Hippocampal formation (tissue), 2 donors: ENCODE data around the gene C1QTNF1.
"Not testable (repeated sequence)": the region's sequence is repeated elsewhere in the genome, so short reads cannot be mapped to it uniquely, and the experiment has no call there.

Experiments used
- DNase-seq, 2 donors: peaks; one replicate each; lab custom pipeline; 2025; lab: John Stamatoyannopoulos, UW

Gene C1QTNF1

DNA sequence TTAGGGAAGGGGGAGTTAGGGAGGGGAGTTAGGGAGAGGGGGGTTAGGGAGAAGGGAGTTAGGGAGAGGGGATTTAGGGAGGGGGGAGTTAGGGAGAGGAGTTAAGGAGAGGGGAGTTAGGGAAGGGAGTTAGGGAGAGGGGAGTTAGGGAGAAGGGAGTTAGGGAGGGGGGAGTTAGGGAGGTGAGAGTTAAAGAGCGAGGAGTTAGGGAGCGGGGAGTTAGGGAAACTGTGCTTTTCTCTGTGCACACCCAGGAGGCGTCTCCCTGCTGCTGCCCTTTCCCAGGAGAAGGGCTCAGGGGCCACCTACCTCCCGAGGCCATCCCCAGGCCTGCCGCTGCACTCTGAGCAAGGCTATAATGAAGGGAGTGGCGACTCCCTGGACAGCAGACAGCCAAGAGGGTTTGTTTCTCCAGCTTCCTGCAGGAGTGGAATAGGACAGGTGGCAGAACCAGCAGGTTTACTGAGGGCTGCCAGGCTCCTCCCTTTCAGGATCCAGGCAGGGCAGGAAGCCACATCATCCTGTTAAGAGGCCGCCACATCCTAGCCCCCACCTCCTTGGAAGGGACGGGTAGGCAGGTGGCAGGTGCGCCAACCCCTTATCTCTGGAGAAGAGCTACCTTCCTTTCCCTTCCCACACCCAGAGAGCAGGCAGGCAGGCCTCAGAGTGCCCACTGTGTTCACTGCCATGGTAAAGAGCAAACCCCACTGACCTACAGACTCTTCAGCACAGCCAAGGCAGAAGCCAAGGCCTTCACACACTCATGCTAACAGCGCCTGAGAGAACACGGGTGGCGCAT is 18.7 kb upstream of the C1QTNF1 start:
- no peak for DNase-seq

DNA sequence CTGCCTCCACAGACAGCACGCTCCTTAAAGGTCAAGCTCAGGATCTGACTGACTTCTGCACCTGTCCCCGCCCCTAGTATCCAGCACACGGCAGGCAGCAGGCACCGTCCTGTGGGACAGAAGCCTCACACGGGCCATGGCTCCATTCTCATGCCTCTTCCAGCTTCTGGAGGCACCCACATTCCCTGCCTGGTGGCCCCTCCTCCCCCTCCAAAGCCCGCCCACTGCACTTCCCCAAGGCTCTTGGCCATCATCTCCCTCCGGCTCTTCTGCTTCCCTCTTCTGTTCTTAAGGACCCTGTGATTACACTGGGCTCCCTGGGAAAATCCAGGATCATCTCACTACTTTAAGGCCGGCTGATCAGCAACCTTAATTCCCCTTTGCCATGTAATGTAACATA is 17.9 kb upstream of the C1QTNF1 start:
- no peak for DNase-seq

- DNase-seq: no peak
These were observed 17.0 kb upstream of the C1QTNF1 start for GRCh38 chr17:79006794-79007503.

DNA sequence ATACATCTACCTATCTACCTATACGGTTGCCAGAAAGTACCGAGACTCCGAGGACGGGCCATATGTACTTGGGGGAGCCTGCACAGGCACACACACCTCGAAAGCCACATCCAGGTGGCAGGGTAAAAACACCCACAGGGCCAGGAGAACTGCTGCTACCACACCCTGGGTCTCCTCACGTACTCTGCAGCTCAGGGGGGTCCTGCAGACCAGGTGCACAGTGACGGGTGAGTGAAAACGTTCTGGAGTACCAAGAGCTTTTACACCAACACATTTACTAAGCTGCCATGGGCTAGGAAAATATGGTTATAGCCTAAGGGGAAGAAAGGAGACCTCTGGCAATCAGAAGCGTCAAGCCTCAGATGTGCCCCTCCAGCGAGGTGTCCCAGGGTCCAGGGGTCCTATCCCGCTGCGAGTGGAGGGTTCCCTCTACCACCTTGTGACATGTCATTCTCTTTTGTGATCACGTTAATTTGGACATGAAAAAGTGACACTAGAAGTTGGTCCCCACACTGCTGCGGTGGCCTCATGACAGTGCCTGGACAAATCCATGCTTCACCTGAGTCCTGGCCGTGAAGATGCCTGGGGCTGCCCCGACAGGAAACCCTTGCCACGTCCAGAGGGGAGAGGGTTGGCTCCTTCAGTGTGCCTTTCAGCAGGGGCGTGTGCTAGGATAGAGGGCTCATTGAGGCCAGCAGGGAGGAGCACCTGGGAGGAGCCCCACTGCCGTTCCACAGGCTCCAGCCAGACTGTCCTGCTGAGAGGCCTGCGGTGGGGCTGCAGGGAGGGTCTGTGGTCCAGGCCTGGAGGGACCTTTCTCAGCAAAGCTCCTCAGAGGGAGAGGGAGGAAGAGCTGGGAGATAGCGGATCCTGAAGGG is 16.2 kb upstream of the C1QTNF1 start:
- DNase-seq: no peak

DNA sequence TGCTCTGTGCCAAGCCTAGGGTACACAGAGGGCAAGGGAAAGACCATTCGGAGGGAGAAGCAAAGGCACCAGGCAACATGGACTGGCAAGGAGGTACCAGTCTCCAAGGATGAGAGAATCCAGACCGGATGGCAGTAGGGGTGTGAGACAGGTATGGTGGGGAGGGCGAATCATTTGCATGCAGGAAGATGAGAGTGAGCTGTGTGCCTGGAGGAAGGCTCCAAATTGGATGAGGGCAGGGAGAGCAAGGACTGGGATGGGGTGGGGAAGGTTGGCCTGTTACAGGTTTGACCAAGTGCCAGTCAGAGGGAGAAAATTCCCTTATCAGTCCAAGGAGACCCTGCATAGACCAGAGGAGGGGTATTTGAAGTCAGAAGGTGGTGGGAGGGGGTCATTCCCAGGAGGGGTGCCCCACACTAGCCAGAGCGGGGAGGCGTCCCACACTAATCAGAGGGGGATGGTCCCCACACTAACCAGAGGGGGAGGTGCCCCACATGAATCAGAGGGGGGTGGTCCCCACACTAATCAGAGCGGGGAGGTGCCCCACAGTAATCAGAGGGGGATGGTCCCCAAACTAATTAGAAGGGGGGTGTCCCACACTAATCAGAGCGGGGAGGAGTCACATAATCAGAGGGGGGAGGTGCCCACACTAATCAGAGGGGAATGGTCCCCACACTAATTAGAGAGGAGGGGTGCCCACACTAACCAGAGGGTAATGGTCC is 15.1 kb upstream of the C1QTNF1 start:
- DNase-seq: no peak

GRCh38 chr17:79009397-79010303 is 14.3 kb upstream of the C1QTNF1 start, which contains the start of gene CANT1:
CANT1 (minus strand) TSS chr17:79009764; CDS start chr17:78997622, 12,142 bp downstream.
- DNase-seq: peak; percentile 70 to 75

DNA sequence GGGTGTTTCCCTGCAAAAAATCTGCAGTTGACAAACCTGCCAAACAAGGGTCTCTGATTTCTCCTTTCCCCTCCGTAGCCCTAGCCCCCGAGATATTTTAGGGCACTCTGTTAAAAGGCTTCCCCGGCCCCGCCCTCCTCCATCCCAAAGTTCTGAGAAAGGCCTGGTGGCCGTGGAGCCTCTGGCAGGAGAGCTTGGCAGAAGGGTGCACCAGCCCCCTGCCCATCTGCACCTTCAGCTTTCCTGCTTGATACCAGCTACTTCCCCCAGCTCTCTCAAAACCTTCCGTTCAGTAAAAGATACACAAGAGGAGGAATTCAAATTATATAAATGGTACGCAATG is 13.7 kb upstream of the C1QTNF1 start:
- no peak for DNase-seq

DNA sequence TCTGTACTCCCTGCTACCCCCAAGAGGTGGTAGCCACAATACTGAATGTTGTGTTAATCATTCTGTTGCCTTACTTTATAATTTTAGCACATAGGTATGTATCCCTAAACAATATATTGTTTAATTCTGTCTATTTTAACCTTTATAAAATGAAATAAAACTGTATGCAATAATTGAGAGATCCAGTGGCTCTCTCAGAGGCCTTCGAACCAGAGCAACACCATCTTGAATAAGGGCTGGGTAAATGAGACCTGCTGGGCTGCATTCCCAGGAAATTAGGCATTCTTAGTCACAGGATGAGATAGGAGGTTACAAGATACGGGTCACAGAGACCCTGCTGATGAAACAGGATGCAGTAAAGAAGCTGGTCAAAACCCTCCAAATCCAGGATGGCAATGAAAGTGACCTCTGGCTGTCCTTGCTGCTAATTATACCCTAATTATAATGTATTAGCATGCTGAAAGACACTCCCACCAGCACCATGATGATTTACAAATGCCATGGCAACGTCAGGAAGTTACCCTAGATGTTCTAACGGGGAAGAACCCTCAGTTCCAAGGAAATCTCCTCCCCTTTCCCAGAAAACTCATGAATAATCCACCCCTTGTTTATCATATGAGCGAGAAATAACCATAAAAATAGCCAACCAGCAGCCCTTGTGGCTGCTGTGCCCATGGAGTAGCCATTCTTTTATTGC is 12.4 kb upstream of the C1QTNF1 start:
- no peak for DNase-seq

DNA sequence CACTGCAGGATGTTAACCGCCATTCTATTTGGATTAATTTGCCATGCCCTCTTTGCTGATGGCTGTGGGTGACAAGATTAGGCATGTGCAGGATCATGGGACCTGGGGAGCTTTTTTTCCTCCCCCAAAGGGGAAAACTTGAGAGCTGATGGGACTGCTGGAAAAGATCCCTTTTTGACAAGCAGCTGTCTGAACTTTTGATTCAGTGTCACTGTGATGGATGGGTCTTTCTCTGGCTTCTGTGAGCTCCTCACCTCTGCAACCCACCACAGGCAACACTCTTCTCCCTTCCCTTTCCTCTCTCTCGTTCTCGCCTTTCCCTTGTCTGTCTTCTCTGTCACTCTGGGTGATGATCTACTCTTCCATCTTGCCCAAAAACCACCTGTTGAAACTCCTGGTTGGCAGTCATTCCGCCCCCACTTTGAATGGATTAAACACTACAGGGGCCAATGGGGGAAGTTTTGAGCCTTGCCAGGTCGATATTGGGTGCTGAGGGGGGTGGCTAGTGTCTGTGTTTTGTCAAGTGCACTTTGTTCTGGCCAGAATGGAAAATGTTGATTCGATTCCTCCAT is 11.3 kb upstream of the C1QTNF1 start:
- DNase-seq: no peak

DNA sequence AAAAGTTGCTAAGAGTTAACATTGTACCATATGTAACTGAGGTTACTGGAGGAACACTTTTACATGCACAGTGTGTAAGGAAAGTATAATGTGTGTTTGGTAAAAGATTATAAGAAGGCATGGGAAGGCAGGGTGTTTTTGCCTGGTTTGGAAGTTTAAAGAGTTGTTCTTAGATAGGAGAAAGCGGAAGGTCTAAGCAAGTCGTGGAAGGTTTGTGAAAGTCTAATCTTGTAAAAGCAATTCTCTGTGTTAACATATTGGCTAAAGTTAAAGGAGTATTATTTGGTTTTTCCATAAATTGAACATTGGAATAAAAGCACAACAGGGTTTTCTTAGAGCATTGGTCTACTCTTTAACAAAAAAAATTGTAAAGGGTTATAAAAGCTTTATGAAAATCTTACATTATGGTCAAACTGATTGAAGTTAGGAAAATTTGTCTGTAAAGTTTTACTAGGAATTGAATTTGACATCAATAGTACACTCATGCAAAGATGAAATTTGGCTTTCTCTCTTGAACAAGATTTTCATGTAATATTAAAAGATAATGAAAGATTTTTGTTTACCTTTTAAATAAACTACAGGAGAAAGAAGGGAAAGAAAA is 9.7 kb upstream of the C1QTNF1 start:
- no peak for DNase-seq

GRCh38 chr17:79017546-79018369 is 6.2 kb upstream of the C1QTNF1 start:
- no peak for DNase-seq

GRCh38 chr17:79018370-79018695 is 5.6 kb upstream of the C1QTNF1 start:
- no peak for DNase-seq

DNA sequence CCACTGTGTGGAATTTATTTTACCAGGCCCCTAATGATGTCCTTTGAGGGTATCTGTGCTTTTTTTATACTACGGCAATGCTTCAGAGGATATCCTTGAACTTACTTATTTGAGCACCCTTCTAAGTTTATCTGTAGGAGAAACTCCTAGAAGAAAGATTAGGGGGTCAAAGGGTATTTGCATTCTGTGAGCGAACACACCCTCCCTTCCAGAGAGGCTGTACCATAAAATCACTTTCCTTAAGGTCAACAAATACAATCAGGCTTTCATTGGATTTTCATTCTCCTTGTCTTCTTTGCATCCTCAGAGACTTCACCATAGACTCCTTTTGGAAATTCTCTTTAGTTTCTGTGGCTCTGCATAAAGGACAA is 4.7 kb upstream of the C1QTNF1 start:
- no peak for DNase-seq

DNA sequence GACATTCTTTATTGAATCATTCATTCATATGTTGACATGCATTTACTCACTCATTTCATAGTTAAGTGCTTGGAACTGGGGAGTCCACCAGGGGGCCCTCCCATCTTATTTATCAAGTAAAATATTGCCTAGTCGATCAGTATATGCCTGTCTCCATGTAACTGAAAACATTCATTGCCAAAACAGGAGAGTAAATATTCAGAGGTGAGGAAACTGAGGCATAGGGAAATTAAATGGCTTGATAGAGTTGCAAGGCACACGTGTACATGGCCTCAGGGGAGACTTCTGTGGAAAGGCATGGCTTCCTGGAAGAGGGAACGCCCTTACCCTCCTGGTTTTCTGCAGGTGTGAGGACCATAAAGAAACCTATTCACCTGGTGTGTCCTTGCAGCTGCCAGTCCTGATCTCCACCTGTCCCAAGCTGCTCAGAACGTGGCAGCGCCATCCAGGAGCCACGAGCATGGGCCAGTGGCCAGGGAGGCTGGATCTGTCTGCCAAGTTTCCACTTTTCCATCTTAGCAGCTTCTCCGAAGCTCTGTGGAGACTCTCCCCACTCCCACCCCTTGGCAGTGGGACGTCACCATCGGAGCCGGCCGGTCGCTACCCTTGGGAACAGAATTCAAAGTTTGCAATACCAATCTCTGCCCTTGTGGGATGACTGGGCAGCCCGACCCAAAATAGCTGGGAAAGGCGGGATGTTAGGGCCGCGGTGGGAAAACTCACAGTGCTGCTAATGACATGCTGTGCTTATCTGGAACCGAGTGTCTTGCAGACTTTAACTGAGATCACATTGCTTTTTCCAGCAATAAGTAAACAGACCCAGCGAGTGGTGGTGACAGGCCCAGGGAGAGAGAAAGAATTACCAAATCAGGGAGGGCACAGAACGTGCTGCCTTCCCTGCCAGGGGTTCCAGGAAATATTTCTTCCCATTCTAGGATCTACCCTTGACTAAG is 4.1 kb upstream of the C1QTNF1 start:
- DNase-seq: peak in 1 of 2 donors; percentile 25

- no peak for DNase-seq
These were observed 3.2 kb upstream of the C1QTNF1 start for GRCh38 chr17:79020631-79021301.

DNA sequence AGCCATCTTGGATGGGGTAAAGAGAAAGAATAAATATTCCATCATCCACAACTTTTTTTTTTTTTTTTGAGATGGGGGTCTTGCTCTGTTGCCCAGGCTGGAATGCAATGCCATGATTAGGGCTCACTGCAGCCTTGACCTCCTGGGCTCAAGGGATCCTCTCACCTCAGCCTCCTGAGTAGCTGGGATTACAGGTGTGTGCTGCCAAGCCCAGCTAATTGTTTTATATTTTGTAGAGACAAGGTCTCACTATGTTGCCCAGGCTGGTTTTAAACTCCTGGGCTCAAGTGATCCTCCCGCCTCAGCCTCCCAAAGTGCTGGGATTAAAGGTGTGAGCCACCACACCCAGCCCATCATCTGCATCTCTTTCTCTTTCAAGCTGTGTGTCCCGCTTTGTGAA is 2.0 kb upstream of the C1QTNF1 start:
- DNase-seq: not testable (repeated sequence)

- no peak for DNase-seq
These were observed 1.4 kb upstream of the C1QTNF1 start for GRCh38 chr17:79022507-79022991.
